Tibial nerve (tissue), 4 donors: ENCODE results near the gene FLRT2.

Experiments used
- EP300 ChIP-seq, 2 donors: sonication (generic); formaldehyde crosslinking; IDR thresholded peaks; one replicate each; pipeline ENCODE4 v1.6.1; 2017; ENCODE audit warnings: antibody characterized with exemption in 2 of 2, mild to moderate bottlenecking in 1 of 2
- POLR2A ChIP-seq, 2 donors: fragments of 450-650 bp; IDR thresholded peaks; one replicate each; pipeline ENCODE4 v1.6.1; 2017; ENCODE audit warnings: antibody characterized with exemption in 2 of 2, mild to moderate bottlenecking in 2 of 2, moderate library complexity in 2 of 2
- TF ChIP-seq, protein P1 (sequence below), 5 experiments: fragments of 200-600 bp in 3 of 5; fragments of 450-650 bp in 2 of 5; sonication (generic) in 3 of 5; IDR thresholded peaks; one replicate each; pipeline ENCODE4 v1.5.1; 2016 to 2019; ENCODE audit warnings: antibody characterized with exemption in 5 of 5, mild to moderate bottlenecking in 3 of 5, moderate library complexity in 2 of 5

DNA sequence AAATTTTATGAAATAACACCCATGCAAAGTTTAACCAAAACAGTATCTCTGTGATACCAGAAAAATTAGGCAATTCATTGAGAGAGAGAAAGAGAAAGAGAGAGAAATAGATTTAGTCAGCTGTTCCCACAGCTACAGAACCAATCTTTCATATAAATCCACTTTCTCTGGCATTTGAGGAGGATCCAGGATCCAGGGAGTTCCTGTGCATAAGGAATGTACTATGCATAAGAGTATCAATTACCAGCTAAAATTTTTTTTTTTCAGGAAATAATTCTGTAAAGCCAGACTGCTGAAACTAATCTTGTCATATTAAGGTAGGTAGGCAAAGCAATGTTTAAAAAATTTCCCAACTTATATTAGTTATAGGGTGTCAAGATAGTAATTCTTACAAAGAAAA is 133.7 kb downstream of the FLRT2 start:
- TF ChIP-seq, protein P1, sequence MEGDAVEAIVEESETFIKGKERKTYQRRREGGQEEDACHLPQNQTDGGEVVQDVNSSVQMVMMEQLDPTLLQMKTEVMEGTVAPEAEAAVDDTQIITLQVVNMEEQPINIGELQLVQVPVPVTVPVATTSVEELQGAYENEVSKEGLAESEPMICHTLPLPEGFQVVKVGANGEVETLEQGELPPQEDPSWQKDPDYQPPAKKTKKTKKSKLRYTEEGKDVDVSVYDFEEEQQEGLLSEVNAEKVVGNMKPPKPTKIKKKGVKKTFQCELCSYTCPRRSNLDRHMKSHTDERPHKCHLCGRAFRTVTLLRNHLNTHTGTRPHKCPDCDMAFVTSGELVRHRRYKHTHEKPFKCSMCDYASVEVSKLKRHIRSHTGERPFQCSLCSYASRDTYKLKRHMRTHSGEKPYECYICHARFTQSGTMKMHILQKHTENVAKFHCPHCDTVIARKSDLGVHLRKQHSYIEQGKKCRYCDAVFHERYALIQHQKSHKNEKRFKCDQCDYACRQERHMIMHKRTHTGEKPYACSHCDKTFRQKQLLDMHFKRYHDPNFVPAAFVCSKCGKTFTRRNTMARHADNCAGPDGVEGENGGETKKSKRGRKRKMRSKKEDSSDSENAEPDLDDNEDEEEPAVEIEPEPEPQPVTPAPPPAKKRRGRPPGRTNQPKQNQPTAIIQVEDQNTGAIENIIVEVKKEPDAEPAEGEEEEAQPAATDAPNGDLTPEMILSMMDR (IDR thresholded peaks at IDR 0.05): no peak
- TF ChIP-seq POLR2A (IDR thresholded peaks at IDR 0.05) (no peak), EP300 (IDR thresholded peaks at IDR 0.05) (no peak)
